GM10266 (cell line): ENCODE data around the gene XAF1.
"Not testable (repeated sequence)": the region's sequence is repeated elsewhere in the genome, so short reads cannot be mapped to it uniquely, and the experiment has no call there.

Experiments used
- DNase-seq: peaks from one replicate; pipeline ENCODE4 v3.0.0; 2012; ENCODE audit errors: extremely low spot score
- CTCF ChIP-seq: IDR thresholded peaks from 2 replicates; pipeline ENCODE4 v1.5.1; 2012; ENCODE audit warnings: mild to moderate bottlenecking, low read depth; ENCODE audit not compliant: control insufficient read depth, insufficient read depth; ENCODE audit errors: missing control alignments

The XAF1 gene

DNA sequence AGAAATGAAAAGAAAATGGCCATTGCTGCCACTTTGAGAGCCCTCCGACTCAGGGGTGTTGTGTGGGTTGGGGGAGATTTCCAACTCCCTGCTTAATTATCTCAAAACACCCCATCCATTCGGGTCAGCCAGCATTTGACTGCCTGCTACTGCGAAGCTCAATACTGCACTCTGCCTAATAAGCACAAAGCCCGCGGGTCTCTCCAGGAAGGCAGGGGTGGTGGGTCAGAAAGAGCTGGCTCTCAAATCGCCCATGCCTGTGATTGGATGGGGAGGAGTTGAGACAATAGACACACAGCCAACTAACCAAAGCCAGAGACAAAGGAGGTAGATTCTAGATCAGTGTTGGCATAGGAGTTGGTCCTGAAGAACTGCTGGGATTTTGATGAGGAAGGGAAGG lies 2.3 kb upstream of the XAF1 start:
- DNase-seq, result no peak
- TF ChIP-seq CTCF, result no peak

- no peak for TF ChIP-seq CTCF
- DNase-seq, result no peak
Observed at GRCh38 chr17:6755281-6755680, 565 bp upstream of the XAF1 start.

DNA sequence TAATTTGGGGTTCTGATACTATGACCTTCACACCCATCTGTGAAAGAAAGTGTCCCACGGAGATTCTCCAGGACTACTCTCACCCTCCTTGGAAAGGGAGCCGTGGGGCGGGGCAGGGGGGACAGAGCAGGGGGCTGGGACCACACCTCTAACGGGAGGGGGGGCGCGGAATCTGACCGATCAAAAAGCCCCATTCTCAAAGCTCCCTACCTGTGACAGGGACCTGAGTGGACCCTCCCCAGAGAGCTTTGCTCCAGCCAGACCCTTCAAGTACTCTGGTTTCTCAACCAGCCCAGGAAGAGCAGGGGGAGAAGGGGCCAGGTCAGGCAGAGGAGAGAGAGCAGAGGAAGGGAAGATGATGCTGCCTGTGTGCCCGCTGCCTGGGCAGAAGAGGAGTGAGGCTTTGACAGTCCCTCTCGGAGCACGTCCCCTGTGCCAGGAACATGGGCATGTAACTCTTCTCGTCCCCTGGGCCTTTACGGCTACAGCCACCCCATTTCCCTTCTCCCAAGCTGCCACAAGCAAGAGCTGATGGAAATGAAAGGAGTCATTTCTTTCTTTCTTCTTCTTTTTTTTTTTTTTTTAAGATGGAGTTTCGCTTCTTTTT lies 682 bp downstream of the XAF1 start:
- TF ChIP-seq CTCF, result no peak
- DNase-seq, result no peak

DNA sequence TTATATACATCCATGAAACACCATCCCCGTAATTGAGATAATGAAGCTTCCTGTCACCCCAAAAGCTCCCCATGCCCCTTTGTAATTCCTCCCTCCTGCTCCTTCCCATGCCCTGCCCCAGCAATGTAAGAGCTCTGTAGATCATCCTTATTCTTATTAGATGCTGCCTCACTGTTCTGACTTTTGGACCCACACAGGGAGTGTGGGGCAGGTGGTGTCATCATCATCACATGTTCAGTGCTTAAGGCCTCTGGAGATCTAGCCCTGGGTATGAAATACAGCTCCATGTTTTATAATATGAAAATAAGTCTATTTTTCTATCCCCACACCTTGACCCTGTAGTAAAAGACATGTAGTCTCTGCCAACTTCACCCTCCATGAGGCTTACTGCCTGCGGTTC lies 1.9 kb downstream of the XAF1 start:
- DNase-seq, result no peak
- no peak for TF ChIP-seq CTCF

- no peak for TF ChIP-seq CTCF
- no peak for DNase-seq
Observed at GRCh38 chr17:6761779-6762178, 5.9 kb downstream of the XAF1 start.

DNA sequence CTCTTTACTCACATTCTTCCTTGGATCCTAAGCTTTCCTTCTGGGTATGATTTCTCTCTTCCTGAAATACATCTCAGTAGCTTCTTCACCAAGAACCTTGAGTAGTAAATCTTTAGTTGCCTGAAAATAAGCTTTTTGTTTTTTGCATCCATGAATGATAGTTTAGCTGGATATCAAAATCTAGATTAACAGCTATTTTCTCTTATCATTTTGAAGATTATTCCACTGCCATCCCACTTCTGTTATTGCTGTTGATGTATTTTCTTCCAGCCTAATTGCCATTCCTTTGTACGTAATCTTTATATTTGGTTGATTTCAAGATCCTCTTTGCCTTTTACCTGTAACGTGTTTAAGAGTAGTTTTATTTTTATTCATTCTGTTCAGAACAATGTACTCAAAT lies 12.6 kb downstream of the XAF1 start:
- no peak for DNase-seq
- TF ChIP-seq CTCF, result no peak

- DNase-seq, result no peak
- no peak for TF ChIP-seq CTCF
Observed at GRCh38 chr17:6772016-6772415, 16.2 kb downstream of the XAF1 start.

DNA sequence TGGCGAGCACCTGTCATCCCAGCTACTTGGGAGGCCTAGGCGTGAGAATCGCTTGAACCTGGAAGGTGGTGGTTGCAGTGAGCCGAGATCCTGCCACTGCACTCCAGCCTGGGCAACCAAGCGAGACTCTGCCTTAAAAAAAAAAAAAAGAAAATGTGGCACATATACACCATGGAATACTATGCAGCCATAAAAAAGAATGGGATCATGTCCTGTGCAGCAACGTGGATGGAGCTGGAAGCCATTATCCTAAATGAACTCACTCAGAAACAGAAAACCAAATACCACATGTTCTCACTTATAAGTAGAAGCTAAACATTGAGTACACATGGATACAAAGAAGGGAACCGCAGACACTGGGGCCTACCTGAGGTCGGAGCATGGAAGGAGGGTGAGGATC lies 19.1 kb downstream of the XAF1 start:
- not testable (repeated sequence) for DNase-seq
